Upper lobe of right lung (tissue), 1 donor: ENCODE results near the gene NTRK3. TPM values are rescaled to one million over a fixed set of nuclear protein-coding genes. Genes with fewer than 3 reads are reported as not detected.

ENCODE experiments used
- ATAC-seq: fragments of 200-7000 bp; cut with Tn5 transposase; one replicate; pipeline ENCODE4 v1.9.1; 2020; ENCODE audit warnings: mild to moderate bottlenecking, moderate library complexity
- DNase-seq: peaks from one replicate; pipeline ENCODE4 v3.0.0-alpha.2; 2020
- H3K27ac ChIP-seq: fragments of 200-600 bp; one replicate; pipeline ENCODE4 v1.8.0; 2022
- H3K27me3 ChIP-seq: fragments of 200-600 bp; one replicate; pipeline ENCODE4 v1.8.0; 2022; ENCODE audit warnings: mild to moderate bottlenecking
- H3K36me3 ChIP-seq: fragments of 200-600 bp; one replicate; pipeline ENCODE4 v1.8.0; 2022
- H3K4me1 ChIP-seq: fragments of 200-600 bp; one replicate; pipeline ENCODE4 v1.8.0; 2022
- H3K4me3 ChIP-seq: fragments of 200-600 bp; one replicate; pipeline ENCODE4 v1.8.0; 2022; ENCODE audit warnings: mild to moderate bottlenecking
- H3K9me3 ChIP-seq: fragments of 200-600 bp; one replicate; pipeline ENCODE4 v1.8.0; 2022
- CTCF ChIP-seq: fragments of 200-600 bp; IDR thresholded peaks from one replicate; pipeline ENCODE4 v1.8.0; 2022; ENCODE audit warnings: antibody characterized with exemption
- intact Hi-C: fragments of 100-400 bp; cut with DNase I; formaldehyde crosslinking; loops from one replicate; pipeline ENCODE4 v1.11.0; 2022
- total RNA-seq: library from RNA; stranded (reverse); fragmentation: NEBNext Ultra II Directional; extraction: Animal tissue kit (Norgen Biotek cat#: 25700); gene quantifications from one replicate; pipeline ENCODE4 v1.2.1, GENCODE V29; 2021
- donor health status: DM: no; HTN: yes; CAD: no; lungs with severe emphysema.

Gene NTRK3
- total RNA-seq, 1 donor from 2014 or later: 2.8 TPM

DNA sequence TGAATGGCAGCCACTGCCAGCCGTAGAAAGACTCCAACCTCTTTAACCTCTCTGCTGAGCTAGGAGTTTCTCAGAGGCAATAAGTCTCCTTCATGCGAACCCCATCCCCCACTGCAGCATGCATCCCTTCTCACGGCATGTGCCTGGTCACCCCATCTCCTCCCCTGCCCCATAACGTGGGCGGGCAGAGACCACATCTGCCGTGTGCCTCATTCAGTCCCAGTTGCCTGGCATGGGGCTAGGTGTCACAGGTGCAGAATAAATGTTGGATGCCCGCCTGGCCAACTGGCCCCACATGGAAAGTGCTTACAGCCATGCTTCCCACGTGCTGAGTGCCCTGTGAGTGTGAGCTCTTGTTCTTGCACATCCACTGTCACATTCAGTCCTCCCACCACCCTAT is 43.5 kb upstream of the NTRK3 start:
- no peaks in the 10 kb centered on the region for H3K9me3 ChIP-seq
- ATAC-seq (no peak), DNase-seq (no peak)
- no peak overlapping the region for H3K4me3 ChIP-seq
- H3K36me3 ChIP-seq: no peaks in the 10 kb centered on the region
- no peak overlapping the region for H3K27ac ChIP-seq
- intact Hi-C loops: no loop called here
- no peak for TF ChIP-seq CTCF
- H3K4me1 ChIP-seq: no peaks in the 10 kb centered on the region
- H3K27me3 ChIP-seq: no peaks in the 10 kb centered on the region

DNA sequence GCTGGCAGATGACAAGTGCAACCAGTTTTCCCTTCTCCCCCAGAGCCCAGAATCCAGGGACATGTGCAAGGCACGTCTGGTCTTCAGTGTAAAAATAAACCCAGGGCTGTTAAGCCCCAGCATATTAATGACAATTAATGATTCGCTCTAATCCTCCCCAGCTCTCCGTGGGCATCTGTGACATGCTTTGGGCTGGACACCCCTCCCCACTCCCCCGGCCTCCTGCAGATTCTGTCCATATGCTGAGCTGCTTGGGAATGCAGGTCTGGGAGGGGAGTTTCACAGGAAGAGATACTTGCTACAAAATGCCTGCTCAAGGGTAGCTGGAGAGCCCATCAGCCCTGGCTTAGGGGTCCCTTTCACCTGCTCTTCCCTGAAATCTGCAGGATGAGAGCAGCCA is 43.0 kb upstream of the NTRK3 start:
- no peaks in the 10 kb centered on the region for H3K4me1 ChIP-seq
- intact Hi-C loops: no loop called here
- H3K27ac ChIP-seq: no peak overlapping the region
- no peak for TF ChIP-seq CTCF
- ATAC-seq (no peak), DNase-seq (no peak)
- H3K9me3 ChIP-seq: no peaks in the 10 kb centered on the region
- H3K36me3 ChIP-seq: no peaks in the 10 kb centered on the region
- H3K4me3 ChIP-seq: no peak overlapping the region
- H3K27me3 ChIP-seq: no peaks in the 10 kb centered on the region

GRCh38 chr15:88288661-88289060 is 32.1 kb upstream of the NTRK3 start:
- no peak for ATAC-seq
- no peak for TF ChIP-seq CTCF
- Histone ChIP-seq H3K27me3 (peaks cover 32% of the 10 kb centered on the region), H3K27ac (no peak overlapping the region), H3K36me3 (no peaks in the 10 kb centered on the region), H3K9me3 (no peaks in the 10 kb centered on the region), H3K4me3 (no peak overlapping the region), H3K4me1 (no peaks in the 10 kb centered on the region)
- no peak for DNase-seq
- intact Hi-C loops: no loop called here

DNA sequence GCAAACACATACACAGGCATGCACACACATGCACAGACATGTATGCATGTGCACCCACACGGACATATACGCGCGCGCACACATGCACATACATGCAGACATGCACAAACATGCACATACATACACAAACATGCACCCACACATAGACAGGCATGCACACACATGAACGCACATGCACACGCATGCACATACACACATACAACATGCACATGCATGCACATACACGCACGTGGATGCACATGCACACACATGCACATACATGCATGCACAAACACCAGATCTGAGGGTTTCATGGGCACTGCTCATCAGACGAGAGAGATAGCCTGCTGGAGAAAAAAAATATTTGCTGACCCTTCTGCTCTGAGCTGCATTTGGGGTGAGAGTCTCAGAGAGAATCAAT is 31.7 kb upstream of the NTRK3 start:
- ATAC-seq (no peak), DNase-seq (no peak)
- H3K27ac ChIP-seq: no peak overlapping the region
- intact Hi-C loops: no loop called here
- no peaks in the 10 kb centered on the region for H3K4me1 ChIP-seq
- no peaks in the 10 kb centered on the region for H3K9me3 ChIP-seq
- no peak overlapping the region for H3K4me3 ChIP-seq
- no peaks in the 10 kb centered on the region for H3K36me3 ChIP-seq
- peaks cover 36% of the 10 kb centered on the region for H3K27me3 ChIP-seq
- TF ChIP-seq CTCF: no peak

- Histone ChIP-seq H3K4me3 (no peak overlapping the region), H3K4me1 (no peaks in the 10 kb centered on the region), H3K27me3 (peaks cover 47% of the 10 kb centered on the region), H3K9me3 (no peaks in the 10 kb centered on the region), H3K36me3 (no peaks in the 10 kb centered on the region), H3K27ac (no peak overlapping the region)
- intact Hi-C loops: no loop called here
- ATAC-seq (no peak), DNase-seq (no peak)
- TF ChIP-seq CTCF: no peak
Observed at GRCh38 chr15:88284318-88284998, 27.9 kb upstream of the NTRK3 start.

GRCh38 chr15:88282614-88283013 is 26.1 kb upstream of the NTRK3 start:
- H3K27ac ChIP-seq: no peak overlapping the region
- no peak overlapping the region for H3K4me3 ChIP-seq
- no peak for TF ChIP-seq CTCF
- ATAC-seq (no peak), DNase-seq (no peak)
- H3K27me3 ChIP-seq: peaks cover 41% of the 10 kb centered on the region
- intact Hi-C loops: no loop called here
- H3K4me1 ChIP-seq: no peaks in the 10 kb centered on the region
- no peaks in the 10 kb centered on the region for H3K9me3 ChIP-seq
- H3K36me3 ChIP-seq: no peaks in the 10 kb centered on the region
